Stimulated activated naive CD8-positive, alpha-beta T cell treated with anti-CD3 and anti-CD28 coated beads, Interleukin-15, amount 100 ng/mL, for 72 hours (primary cell): Measurements from ENCODE around the gene BAIAP2L2.
A peak's percentile ranks its signal among the peaks of the same experiment; 100 is the strongest.

ENCODE experiments used
- ATAC-seq: fragments of 150-1000 bp; cut with Tn5 transposase; 2 replicates; pipeline ENCODE4 v1.10.0; 2021; ENCODE audit warnings: mild to moderate bottlenecking, moderate library complexity
- DNase-seq, 2 donors: peaks; one replicate each; pipeline ENCODE4 v3.0.0; 2021 to 2022
- H3K27ac Mint-ChIP-seq, 2 donors: one replicate each; pipeline ENCODE4 v1.8.0; 2022; ENCODE audit warnings: mild to moderate bottlenecking in 2 of 2, mixed read lengths in 2 of 2, moderate library complexity in 2 of 2
- H3K27me3 Mint-ChIP-seq: one replicate; pipeline ENCODE4 v1.8.0; 2022; ENCODE audit warnings: mixed read lengths
- H3K4me1 Mint-ChIP-seq: one replicate; pipeline ENCODE4 v1.8.0; 2022; ENCODE audit warnings: mild to moderate bottlenecking, mixed read lengths
- H3K4me3 Mint-ChIP-seq, 2 donors: one replicate each; pipeline ENCODE4 v1.8.0; 2022; ENCODE audit warnings: mild to moderate bottlenecking in 2 of 2, mixed read lengths in 2 of 2, moderate library complexity in 1 of 2
- H3K9me3 Mint-ChIP-seq, 2 donors: one replicate each; pipeline ENCODE4 v1.8.0; 2022; ENCODE audit warnings: mixed read lengths in 2 of 2

BAIAP2L2 gene

DNA sequence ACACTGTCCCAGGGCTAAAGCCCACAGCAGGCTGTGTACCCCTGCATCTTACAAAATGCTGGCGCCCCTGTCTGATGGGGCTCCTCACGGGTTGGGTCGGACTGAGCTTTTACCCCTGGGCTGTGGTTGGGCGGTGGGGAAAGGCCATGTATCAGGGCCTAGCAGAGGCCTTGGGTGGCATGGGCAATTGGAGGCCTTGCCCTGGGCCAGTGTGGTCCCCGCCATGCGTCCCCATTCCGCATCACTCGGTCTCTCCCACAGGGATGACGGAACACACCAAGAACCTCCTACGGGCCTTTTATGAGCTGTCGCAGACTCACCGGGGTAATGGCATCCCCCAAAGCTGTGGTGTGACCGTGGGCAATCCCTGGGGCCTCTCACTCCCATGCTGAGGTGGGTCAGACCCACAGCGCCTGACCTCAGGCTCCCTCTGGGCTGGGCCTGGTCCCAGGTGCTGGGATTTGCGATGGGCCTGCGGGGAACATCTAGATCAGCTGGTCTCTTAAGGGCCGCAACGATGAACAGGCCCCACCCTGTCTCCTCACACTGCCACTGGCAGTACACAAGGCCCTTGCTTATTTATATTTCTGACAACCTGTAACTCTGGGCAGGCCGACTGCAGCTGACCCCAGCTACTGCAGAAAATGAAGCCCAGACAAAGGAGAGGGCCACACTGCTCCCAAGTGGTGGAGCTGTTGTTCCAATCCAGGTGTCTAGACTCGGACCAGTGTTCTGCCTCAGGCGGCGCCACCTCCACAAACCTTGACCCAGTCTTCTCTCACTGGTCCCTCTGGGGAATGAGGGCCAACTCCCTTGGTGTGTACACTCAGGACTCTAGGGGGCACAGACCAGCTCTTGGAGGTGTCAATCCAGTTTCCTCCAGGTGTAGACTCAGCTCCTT, 38.8 kb downstream of the BAIAP2L2 start:
- no peaks in the 10 kb centered on the region for H3K4me1 Mint-ChIP-seq
- ATAC-seq = no peak
- H3K27ac Mint-ChIP-seq = no peak overlapping the region
- no peak for DNase-seq
- no peaks in the 10 kb centered on the region for H3K27me3 Mint-ChIP-seq
- H3K4me3 Mint-ChIP-seq = no peak overlapping the region
- H3K9me3 Mint-ChIP-seq = no peaks in the 10 kb centered on the region

DNA sequence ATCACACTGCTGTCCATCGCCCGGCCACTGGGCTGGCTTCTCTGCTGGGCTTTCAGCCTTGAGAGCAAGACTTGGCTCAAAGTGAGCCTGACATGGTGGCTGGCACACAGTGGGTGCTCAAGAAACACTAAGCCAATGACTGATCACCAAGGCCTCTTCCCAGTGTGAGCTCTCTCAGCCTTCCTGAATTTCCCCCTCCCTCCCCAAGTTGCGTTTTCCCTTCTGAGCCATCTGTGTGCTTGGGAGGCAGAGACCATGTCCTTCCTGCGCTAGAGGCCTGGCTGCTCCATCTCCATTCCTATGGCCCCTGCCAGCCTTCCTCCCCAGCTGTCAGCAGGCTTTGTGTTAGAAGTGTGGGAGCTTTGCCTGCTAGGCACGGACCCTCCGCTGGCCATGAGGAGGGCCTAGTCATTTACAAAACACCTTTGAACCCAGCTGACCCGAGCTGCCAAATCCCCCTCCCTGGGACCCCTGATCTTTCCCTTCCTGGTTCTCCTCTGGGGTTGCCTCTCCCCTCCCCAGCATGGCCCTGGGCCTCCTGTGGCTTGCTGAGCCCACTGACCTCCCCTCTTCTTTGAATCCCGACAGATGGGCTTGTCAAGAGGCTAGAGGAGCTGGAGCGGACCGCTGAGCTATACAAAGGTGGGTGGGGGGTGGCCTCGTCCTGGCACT, 40.1 kb downstream of the BAIAP2L2 start:
- H3K27ac Mint-ChIP-seq = peak overlapping the region in 1 of 2 donors; percentile 68
- no peak overlapping the region for H3K4me3 Mint-ChIP-seq
- no peak for DNase-seq
- H3K4me1 Mint-ChIP-seq = no peaks in the 10 kb centered on the region
- no peak for ATAC-seq
- no peaks in the 10 kb centered on the region for H3K27me3 Mint-ChIP-seq
- H3K9me3 Mint-ChIP-seq = no peaks in the 10 kb centered on the region

DNA sequence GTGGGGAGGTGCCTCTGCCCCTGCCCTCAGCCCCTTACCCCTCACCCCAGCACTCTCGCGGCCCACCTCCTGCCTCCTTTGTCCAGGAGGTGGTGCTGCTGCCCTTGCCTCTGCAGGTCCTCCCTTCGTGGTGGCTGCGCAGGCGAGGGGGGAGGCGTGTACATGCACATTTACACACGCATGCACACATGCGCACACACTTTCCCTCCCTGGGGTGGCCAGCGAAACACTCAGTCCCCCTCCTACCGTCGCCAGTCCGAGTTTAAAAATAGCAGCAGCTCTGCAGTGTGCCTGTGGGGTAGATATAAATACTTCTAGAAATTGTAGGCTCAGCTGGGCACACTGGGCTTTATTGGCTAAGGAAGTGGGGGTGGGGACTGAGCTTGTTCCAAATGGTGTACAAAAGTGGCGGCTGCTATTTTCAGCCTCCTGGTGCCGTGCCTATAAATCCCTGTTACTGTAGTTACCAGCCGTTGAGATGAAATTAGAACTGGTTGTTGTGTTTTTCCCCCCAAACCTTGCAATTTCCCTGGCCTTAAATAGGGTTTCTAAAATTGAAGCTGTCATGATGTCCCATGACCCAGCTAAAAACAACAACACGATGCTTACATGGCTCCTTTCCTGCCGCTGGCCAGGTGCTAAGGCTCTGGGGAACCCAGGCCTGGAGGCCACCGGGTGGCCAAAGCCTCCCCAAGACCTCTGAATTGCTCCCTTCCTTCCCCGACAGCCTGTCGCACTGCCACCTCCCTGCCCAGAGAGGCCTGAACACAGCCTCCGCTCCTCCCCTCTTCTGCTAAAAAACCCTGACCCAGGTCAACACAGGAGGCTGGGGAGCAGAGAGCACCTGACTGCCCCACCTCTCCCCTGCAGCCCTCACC, 40.9 kb downstream of the BAIAP2L2 start:
- Mint-ChIP-seq H3K9me3 (no peaks in the 10 kb centered on the region), H3K4me1 (no peaks in the 10 kb centered on the region), H3K27ac (peak overlapping the region in 1 of 2 donors; percentile 68), H3K4me3 (no peak overlapping the region), H3K27me3 (no peaks in the 10 kb centered on the region)
- no peak for ATAC-seq
- no peak for DNase-seq

DNA sequence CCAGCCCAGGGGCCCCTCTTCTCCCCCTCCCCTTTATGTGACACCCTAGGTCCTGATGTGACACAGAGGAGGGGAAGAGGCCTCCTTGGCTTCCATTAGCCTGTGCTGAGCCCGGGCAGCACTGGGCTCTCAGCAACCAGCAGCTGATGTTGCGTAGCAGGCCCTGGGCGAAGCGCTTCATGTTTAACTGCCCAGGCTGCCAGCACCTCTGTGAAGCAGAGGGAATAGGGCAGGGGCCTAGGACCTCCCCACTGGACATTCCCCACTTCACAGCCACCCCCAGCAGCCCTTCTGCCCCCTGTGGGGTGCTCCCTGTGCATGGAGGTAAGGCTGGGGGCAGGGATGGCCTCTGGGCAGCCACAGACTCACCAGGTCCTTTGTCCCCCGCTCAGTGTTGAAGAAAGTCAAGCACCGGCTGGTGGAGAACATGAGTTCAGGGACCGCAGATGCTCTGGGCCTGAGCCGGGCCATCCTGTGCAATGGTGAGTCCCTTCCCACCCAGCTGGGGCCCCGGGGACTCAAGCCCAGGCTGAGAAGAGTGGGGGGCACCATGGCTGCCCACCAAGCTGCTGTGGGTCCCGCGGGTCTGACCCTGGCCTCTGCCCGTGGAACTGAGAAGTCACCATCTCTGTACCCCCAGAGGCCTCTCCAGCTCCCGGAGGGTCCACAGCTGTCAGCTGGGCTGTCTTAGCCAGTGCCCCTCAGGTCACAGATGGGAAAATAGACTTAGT, 41.7 kb downstream of the BAIAP2L2 start:
- ATAC-seq = no peak
- Mint-ChIP-seq H3K4me1 (no peaks in the 10 kb centered on the region), H3K27me3 (no peaks in the 10 kb centered on the region), H3K27ac (peak overlapping the region in 1 of 2 donors; percentile 19), H3K4me3 (no peak overlapping the region), H3K9me3 (no peaks in the 10 kb centered on the region)
- DNase-seq = no peak

DNA sequence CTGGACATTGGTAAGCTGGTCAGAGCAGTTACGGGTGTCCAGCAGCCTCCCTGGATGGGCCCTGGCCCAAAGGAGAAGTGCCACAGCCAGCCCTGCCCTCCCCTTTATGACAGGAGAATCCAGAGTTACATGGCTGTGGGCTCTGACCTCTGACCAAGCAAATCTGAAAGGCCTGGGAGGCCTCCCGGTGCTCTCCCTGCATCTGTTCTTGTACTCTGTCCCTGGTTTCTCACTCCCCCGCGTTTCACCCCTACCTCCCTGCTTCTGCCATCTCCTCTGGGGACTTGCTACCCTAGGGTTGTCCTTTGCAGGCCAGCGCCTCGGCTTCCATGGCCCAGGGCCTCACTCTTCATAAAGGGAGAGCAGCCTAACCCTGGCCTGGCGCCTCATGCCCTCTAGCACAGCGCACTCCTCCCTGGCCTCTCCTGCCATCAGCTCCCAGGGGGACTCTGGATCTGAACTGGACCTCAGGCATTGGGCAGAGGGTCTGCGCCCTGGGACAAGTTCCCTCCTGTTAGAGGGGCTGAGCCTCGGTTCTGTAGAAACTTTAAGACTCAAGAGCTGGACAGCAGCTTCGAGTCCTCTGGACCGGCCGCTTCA, 42.6 kb downstream of the BAIAP2L2 start:
- H3K27me3 Mint-ChIP-seq = no peaks in the 10 kb centered on the region
- H3K9me3 Mint-ChIP-seq = no peaks in the 10 kb centered on the region
- peak overlapping the region in 1 of 2 donors; percentile 19 for H3K27ac Mint-ChIP-seq
- no peak for ATAC-seq
- DNase-seq = no peak
- no peaks in the 10 kb centered on the region for H3K4me1 Mint-ChIP-seq
- no peak overlapping the region for H3K4me3 Mint-ChIP-seq

DNA sequence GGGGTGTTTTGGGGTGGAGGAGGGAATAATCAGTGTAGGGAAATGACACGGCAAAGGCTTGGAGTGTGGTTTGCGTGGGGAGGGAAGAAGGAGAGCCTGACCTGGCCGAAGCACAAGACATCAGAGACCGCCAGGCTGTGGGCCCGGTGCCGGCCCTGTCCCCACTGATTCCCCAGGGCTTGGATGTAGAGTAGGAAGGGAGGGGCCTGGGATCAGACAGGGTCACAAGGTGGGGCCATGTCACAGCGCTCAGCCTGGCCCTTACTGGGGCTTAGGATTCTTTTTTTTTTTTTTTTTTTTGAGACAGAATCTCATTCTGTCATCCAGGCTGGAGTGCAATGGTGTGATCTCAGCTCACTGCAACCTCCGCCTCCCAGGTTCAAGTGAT, 43.5 kb downstream of the BAIAP2L2 start:
- H3K27me3 Mint-ChIP-seq = no peaks in the 10 kb centered on the region
- H3K4me3 Mint-ChIP-seq = no peak overlapping the region
- ATAC-seq (no peak), DNase-seq (no peak)
- no peaks in the 10 kb centered on the region for H3K4me1 Mint-ChIP-seq
- no peaks in the 10 kb centered on the region for H3K9me3 Mint-ChIP-seq
- peak overlapping the region in 1 of 2 donors; percentile 15 for H3K27ac Mint-ChIP-seq

DNA sequence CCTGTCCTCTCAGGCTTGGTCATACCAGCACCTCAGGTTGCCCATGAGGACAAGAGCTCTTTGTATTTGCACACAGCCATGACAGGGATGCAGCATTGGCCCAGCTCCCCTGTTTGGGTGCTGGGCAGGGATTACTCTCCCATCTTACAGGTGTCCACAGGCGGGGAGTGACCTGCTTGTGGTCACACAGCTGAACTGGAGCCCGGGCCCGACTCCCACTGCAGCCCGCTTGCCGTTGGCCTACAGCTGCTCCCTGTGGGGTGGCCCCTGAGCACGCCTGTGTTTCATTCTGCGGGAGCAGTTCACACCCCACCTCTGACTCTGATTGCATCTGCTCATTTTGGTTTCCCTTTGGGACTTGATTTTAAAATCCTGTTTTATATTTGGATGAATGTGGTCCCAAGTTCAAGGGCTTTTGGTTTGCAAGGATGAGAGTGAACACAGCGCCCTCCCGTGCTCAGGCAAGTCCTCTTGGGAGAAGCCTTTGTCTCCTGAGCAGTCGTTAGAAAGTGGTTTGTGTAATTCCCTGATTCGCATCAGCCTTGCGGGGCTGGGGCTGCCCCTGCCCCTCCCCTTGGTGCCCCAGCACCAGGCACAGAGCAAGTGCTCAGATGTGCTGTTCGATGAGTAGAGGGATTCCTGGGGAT, 44.0 kb downstream of the BAIAP2L2 start:
- Mint-ChIP-seq H3K4me1 (no peaks in the 10 kb centered on the region), H3K9me3 (no peaks in the 10 kb centered on the region), H3K4me3 (no peak overlapping the region), H3K27ac (peak overlapping the region in 1 of 2 donors; percentile 74), H3K27me3 (no peaks in the 10 kb centered on the region)
- DNase-seq (no peak), ATAC-seq (no peak)

DNA sequence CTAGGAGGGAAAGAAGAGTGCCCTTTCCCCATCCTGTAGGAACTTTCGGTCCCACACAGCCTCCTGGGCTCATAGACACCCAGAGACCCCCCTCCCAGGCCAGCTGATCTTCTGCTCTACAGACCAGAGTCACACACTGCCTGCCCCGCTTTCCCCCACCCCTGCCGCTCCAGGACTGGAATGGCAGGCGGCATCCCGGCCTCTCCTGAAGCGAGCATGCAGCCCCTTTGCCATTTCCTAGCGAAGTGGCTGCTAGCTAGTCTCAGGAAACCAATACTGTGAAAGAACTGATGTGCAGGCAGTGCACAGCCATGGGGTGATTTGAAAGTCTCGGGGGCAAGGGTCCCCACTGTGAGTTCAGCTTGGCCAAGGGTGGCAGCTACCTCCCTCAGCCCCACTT, 44.9 kb downstream of the BAIAP2L2 start:
- no peaks in the 10 kb centered on the region for H3K9me3 Mint-ChIP-seq
- no peak for ATAC-seq
- no peaks in the 10 kb centered on the region for H3K27me3 Mint-ChIP-seq
- no peaks in the 10 kb centered on the region for H3K4me1 Mint-ChIP-seq
- no peak overlapping the region for H3K4me3 Mint-ChIP-seq
- DNase-seq = no peak
- H3K27ac Mint-ChIP-seq = no peak overlapping the region

DNA sequence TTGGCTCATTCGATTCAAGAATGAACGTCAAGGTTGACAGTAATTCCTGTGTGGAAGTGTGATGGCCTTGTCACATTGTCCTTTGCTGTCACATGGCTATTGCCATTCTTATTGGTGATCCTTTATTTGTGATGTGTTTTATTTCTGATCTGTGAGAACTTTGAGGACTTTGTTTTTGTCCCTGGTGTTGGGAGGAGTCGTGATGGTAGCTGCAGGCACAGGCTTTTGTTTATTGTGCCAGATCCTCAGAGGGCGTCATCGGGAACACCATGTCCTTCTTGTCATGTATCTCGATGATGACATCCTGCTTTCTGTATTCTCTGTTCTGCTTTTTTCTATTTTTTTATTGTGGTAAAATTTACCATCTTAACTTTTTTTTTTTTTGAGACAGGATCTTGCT, 47.7 kb downstream of the BAIAP2L2 start:
- peaks cover 7% of the 10 kb centered on the region for H3K4me1 Mint-ChIP-seq
- no peaks in the 10 kb centered on the region for H3K27me3 Mint-ChIP-seq
- ATAC-seq (no peak), DNase-seq (no peak)
- no peak overlapping the region for H3K4me3 Mint-ChIP-seq
- H3K27ac Mint-ChIP-seq = no peak overlapping the region
- H3K9me3 Mint-ChIP-seq = no peaks in the 10 kb centered on the region

DNA sequence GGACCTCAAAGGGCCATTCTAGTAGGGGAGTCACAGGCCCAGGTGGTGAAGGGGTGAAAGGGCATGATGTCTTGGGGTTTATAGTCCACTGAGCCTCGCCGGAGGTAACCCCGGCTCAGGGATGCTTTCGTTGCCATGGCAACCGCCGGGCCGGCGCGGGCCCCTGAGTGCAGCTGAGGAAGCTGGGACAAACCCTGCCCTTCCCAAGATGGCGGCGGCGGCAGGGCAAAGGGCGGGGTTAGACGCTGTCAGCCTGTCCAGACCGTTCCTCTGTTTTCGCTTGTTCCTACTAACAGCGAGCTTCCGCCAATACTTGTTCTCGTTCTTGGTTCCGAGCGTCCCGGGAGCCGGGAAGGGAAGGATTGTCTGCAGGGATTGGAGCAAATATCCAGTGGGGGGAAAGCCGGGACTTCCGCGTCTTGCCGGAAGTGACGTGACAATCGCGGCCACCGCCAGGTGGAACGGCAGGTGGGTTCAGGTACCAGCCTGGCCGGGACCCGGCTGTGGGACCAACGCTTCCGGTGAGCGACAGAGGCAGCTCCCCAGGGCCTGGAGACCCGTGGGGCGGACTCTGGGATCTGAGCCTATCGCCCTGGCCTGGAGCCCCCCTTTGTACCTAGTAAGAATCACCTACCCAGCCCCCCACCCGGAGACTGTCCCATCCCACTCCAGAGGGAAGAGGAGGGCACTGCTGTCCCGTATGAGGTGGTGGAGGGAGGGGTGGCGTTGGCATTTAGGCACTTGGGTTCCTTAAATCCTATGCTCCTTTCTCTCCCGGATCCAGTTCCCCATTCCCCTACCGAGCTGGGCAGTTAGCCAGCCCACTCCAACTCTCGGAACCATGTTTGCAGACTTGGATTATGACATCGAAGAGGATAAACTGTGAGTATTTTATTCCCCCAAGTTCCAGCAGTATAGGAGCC, 53.3 kb downstream of the BAIAP2L2 start, which contains the start of gene PICK1:
TSS of gene PICK1 (plus strand) at position 436 of the 923 bp plus-strand sequence. CDS start at position 842, 406 bp downstream.
- Mint-ChIP-seq H3K27me3 (no peaks in the 10 kb centered on the region), H3K4me3 (peak within 1 kb of the TSS; percentile 93 to 94)

DNA sequence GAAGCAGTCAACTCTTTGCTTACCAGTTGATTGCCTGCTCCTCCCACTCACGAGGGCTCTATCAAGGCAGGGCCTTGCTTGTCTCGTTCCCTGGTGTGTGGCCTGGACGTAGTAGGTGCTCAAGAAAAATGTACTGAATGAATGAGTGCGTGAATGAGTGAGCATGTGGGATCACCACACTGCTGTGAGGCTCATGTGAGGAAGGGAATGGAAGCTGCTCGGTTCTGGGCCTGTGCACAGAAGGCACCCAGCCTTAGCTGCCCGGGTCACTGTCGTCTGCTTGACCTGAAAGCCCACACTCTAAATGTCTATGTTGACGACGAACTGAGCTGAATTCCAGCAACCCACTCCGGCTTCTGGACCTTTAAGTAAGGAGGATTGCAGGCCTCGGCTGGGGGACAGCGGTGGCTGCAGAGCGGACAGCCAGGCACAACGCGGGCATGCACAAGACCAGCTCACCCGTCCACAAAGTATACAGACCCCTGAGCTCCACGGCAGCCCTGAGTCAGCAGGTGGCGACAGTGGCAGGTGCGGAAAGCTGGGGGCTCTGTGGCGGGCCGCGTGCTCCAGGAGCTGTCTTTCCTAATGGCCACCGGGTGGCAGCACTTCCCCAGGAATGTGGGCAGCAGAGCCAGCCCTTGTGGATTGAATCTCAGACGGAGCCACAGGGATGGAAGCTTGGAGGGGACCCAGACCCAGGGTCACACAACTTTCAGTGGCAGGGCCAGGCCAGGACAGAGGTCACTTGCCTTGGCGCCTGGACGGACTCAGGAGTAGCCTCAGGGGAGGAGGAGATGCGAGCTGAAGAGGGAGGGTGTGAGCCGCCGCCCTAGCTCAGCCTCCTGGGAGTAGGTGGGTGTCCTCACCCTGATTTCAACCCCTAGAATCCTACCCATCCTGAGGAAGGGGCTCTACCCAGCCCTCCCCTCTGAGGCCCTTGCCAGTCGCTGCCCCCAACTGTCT, 58.3 kb downstream of the BAIAP2L2 start:
- Mint-ChIP-seq H3K27ac (no peak overlapping the region), H3K27me3 (no peaks in the 10 kb centered on the region), H3K4me1 (peaks cover 17% of the 10 kb centered on the region), H3K4me3 (no peak overlapping the region), H3K9me3 (no peaks in the 10 kb centered on the region)
- DNase-seq (peak; percentile 77 to 81), ATAC-seq (peak; percentile 82)

More for the DNA sequence above, 53.3 kb downstream of the BAIAP2L2 start, which contains the start of gene PICK1:
- DNase-seq = peak; percentile 81 to 90
- ATAC-seq = peak; percentile 94
- peaks cover 25% of the 10 kb centered on the region for H3K4me1 Mint-ChIP-seq
- no peaks in the 10 kb centered on the region for H3K9me3 Mint-ChIP-seq
- H3K27ac Mint-ChIP-seq = peak within 1 kb of the TSS; percentile 98 to 99

DNA sequence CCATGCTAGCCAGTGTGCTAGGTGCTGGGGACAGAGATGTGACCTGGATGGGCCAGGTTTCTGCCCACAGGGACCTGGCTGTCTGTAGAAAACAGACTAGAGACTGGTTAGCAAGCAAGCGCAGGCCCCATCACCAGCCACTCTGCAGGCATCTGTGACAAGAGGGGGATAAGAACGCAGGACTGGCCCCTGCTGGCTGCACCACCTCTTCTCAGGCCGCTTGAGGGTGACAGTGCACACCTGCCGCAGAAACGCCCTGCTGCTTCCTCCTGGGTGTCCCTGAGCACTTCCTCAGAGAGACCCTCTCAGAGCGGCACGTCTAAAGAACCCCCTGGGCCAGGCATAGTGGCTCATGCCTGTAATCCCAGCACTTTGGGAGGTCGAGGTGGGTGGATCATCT, 59.2 kb downstream of the BAIAP2L2 start:
- H3K4me3 Mint-ChIP-seq = no peak overlapping the region

More for the DNA sequence above, 59.2 kb downstream of the BAIAP2L2 start:
- Mint-ChIP-seq H3K9me3 (no peaks in the 10 kb centered on the region), H3K27ac (no peak overlapping the region), H3K27me3 (peaks cover under 1% of the 10 kb centered on the region), H3K4me1 (peaks cover 8% of the 10 kb centered on the region)
- DNase-seq (no peak), ATAC-seq (no peak)
